Smooth muscle cell of the coronary artery (primary cell): Measurements from ENCODE around the gene ZNF19. TPM values are rescaled to one million over a fixed set of nuclear protein-coding genes. Genes with fewer than 3 reads are reported as not detected.

Source experiments
- total RNA-seq: library from RNA; depleted of rRNA; stranded (reverse); fragments of >200 nt; gene quantifications from 2 replicates; pipeline ENCODE4 v1.2.3, GENCODE V29; 2014; ENCODE audit warnings: low replicate concordance

The ZNF19 gene
- 1.5 and 1.6 TPM in 2 replicates for total RNA-seq

DNA sequence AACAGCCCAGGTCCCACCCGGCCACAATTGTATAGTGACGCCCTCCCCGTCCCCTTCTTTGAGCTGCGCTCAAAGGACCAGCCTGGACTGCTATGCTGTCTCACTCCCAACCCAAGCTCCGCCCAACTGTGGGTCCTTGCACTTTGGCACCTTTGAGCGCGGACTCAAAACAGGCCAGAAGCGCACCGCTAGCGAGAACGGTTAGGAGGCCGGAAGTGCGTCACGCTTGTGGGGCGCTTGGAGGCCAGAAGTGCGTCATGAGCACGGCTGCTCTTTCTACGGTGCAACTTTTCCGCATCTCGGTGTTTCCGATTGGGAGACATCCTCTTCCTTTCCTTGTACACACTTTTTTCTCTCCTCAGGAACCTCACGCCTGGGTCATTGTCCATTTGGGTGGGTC lies at the start of gene ZNF19:
ZNF19 (minus strand) TSS at position 203 of the 400 bp plus-strand sequence. CDS start 7,210 bp downstream, outside the sequence.

DNA sequence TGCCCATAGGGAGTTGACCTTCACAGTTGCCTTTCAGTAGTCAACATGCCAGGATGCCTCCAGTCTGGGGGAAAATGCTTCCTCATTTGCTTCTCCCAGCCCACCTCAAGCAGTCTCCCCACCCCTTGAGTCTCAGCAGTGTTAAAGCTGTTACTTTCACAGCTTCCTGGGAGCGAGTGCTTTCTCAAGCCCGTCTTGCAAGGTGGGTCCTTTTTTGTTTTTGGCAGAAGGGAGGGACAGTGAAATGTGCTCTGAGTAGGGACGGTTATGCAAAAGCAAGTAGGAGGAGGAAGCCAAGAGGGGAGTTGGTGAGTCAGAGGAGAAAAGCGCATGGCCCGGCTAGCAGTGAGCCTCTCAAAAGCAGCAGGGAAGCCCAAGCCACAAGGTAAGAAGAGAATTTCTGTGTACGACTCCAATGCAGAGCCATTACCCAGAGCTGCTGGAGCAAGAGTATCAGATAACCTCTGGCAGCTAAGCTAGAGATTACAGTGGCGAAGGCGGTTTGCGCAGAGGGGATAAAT lies 37.0 kb upstream of the ZNF19 start, which contains the start of gene CHST4:
CHST4 (plus strand) TSS at position 316 of the 521 bp plus-strand sequence. CDS start 10,252 bp downstream, outside the sequence.

DNA sequence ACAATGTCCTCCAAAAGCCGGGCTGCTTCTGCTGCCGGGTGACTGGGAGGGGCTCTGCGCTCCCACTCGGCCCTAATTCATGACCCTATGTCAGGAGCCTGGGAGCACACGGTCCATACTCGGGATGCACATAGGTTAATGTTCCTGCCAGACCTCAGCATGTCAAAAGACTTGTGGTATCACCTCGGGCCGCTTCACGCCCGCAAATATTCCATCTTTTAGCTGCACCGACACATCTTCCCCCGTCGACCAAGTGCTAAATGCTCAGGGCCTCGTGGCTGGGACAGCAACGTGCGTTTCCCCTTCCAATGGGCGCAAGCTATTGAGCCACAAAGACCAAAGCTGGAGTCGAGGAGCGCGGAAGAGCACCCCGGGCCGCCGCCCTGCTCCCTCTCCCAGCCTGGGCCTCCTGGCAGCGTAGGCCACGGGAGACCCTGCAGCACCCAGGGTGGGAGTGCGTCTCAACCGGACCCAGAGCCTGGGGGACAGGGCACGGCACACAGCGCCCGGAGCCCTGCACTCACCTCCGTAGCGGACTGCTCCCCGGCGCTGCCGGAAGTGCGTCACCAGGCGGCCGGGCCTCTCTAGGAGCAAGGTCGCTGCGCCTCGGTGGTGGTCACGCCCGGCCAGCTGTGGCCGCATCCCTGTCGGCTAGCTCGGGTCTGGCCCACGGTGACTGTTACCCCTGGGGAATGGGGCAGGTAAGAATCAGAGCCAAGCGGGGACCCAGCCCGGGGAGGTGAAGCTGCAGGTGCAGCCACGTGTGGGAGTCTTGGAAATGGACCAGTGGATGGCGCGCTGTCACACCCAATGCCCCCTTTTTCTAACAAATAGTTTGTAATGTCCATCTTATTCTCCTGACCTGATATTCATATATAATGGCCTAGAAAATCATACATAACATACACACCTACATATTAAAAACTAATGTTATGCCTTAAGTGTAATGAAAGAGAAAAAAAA lies 27.2 kb downstream of the ZNF19 start, which contains the start of gene ZNF23:
ZNF23 (minus strand) TSS at position 562 of the 963 bp plus-strand sequence. CDS start 5,451 bp downstream, outside the sequence.

DNA sequence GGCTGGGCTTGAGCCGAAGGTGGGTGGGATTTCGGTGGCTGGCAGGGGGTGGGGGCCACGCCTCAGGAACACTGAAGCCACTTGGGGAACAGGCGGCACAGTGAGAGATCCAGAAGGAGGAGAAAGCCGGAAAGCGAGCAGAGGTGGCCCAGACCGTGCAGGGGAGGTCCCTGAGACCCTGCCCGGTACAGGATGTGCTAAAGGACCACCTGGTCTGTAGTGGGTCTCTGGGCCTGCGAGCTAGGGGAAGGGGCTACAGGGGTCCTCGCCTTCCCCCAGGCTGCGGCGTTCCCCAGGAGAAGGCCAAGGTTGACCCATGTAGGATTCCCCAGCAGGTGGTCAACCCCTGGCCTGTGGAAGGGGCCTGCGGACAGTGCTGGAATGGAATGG lies 47.1 kb downstream of the ZNF19 start, which contains the start of gene TLE7:
TLE7 (minus strand) TSS at position 4 of the 390 bp plus-strand sequence. CDS start 8,730 bp downstream, outside the sequence.

Other genes with a start within 250 kb of the ZNF19 start
- gene CMTR2, start 199.9 kb downstream of the ZNF19 start, total RNA-seq: 10.4 and 19.5 TPM in 2 replicates
- 0.08 TPM in 1 of 2 replicates, not detected in the other for gene CALB2, start 130.6 kb downstream of the ZNF19 start, total RNA-seq
- gene TLE7, start 47.3 kb downstream of the ZNF19 start, total RNA-seq: not detected in 2 replicates
- 7.7 and 9.9 TPM in 2 replicates for gene ZNF23, start 27.1 kb downstream of the ZNF19 start, total RNA-seq
- not detected in 2 replicates for gene CHST4, start 37.1 kb upstream of the ZNF19 start, total RNA-seq
- not detected in 2 replicates for gene TAT, start 87.8 kb upstream of the ZNF19 start, total RNA-seq
- not detected in 2 replicates for gene MARVELD3, start 136.9 kb upstream of the ZNF19 start, total RNA-seq
- gene PHLPP2, start 235.4 kb upstream of the ZNF19 start, total RNA-seq: 4.0 TPM in 2 replicates